ENCODE data around the gene GGTLC2.
"Not testable (repeated sequence)": the region's sequence is repeated elsewhere in the genome, so short reads cannot be mapped to it uniquely, and the experiment has no call there.

GGTLC2 gene

DNA sequence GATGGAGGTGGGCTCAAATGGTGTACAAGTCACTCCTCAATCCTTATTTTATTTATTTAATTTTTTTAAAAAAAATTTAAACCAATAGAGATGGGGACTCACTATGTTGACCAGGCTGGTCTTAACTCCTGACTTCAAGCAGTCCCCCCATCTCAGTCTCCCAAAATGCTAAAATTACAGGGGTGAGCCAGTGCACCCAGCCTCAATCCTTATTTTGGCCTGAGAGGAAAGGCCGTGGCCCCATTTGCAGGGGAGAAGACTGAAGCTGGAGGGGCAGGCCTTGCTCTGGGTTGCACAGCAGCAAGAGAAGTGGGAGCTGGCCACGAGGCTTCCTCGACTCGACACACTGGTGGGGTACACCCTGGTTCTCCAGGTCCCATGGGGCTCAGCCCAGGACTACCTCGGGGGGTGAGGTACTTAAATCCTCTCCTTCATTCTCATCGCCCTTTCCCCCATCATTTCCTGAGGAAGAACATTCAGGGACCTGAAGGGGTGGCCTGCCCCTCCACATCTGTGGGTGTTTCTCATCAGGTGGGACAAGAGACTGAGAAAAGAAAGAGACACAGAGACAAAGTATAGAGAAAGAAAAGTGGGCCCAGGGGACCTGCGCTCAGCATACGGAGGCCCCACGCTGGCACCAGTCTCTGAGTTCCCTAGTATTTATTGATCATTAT is 4.6 kb downstream of the GGTLC2 start:
- not testable (repeated sequence) for FAIRE-seq

DNA sequence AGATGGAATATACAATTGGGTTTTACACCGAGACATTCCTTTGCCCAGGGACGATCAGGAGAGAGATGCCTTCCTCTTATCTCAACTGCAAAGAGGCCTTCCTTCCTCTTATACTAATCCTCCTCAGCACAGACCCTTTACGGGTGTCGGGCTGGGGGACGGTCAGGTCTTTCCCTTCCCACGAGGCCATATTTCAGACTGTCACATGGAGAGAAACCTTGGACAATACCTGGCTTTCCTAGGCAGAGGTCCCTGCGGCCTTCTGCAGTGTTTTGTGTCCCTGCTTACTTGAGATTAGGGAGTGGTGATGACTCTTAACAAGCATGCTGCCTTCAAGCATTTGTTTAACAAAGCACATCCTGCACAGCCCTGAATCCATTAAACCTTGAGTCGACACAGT is 5.3 kb downstream of the GGTLC2 start:
- not testable (repeated sequence) for DNase-seq (ENCODE audit: insufficient read length, low spot score); FAIRE-seq

More for the DNA sequence above, 4.6 kb downstream of the GGTLC2 start:
- not testable (repeated sequence) for DNase-seq (ENCODE audit: insufficient read length, low spot score)

DNA sequence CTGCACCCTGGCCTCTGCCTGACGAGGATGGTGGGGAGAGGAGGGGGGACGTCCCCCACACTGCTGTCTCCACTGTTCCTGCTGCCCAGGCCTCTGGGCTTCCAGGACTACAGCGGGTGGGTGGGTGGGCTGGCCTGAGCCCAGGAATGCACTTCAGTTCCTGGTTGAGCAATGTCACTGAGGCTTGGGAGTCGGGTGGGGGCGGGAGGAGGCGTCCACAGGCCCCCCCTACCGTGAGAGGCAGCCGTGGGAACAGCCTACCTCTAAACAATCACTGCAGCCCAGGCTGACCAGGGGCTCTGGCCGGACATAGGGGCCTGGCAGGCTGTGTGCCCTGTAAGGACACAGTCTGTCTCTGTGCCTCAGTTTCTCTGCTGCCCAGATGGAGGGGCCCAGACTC is 6.0 kb downstream of the GGTLC2 start:
- FAIRE-seq; DNase-seq (ENCODE audit: insufficient read length, low spot score): not testable (repeated sequence)

DNA sequence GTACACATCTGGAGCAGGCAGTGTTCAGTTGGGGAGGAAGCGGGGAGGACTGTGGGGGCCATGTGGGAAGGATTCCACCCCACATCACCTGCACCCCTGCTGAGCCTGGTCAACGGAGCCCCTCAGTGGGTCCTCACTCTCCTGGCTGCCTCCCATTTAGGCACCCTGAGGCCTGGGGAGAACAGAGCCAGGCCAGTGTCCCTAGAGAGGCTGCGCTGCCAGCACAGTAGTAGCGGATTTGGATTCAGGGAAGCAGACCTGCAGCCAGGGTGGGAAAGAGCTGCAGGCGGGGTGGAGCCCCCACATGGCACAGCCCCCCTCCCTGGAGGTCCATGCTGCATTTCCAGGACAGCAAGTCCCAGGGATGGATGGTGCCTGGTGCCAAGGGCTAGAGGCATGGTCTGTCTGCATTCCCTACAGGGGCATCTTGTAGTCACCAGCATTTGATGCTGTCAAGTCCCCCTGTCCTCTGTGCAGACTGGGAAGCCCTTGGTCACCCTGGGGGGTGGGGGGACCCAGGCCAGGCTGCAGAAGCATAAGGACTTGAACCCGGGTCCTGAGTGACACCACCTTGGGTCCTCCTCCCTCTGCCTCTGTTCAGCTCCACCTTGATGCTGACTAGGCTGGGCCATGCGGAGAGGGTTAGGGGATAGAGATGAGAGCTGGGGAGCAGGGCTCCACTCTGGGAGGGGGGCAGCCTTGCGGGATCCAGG is 6.5 kb downstream of the GGTLC2 start:
- not testable (repeated sequence) for FAIRE-seq; DNase-seq (ENCODE audit: insufficient read length, low spot score)

DNA sequence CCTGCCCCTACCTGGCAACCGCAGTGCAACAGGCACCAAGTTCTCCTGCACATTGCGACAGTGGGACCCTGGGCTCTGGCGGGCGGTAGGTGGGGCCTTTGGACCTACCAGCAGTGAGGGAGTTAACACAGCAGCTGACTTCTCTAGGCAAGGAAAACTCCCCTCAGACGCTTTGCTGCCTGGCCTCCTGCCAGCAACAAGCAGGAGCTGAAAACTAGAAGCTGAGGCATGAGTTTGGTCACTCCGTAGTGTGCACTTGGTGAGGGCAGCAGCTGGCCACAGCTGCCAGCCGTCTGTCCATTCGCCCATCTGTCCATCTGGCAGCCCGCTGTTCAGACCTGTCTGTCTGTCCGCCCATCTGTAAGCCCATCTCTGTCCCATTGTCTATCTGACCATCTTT is 7.2 kb downstream of the GGTLC2 start:
- FAIRE-seq; DNase-seq (ENCODE audit: insufficient read length, low spot score): not testable (repeated sequence)

DNA sequence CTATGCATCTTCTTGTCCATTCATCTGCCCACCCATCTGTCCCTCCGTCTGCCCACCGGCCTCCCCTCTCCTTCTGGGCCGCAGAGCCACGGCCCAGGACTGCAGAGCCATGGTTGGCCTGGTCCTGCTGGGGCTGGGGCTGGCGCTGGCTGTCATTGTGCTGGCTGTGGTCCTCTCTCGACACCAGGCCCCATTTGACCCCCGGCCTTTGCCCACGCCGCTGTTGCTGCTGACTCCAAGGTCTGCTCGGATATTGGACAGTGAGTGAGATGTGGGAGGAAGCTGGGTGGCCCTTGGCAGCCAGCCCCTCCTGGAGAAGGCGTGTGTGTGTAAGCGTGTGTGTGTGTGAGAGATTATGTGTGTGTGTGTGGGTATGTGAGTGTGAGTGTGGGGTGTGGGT is 7.7 kb downstream of the GGTLC2 start:
- DNase-seq (ENCODE audit: insufficient read length, low spot score); FAIRE-seq: not testable (repeated sequence)

DNA sequence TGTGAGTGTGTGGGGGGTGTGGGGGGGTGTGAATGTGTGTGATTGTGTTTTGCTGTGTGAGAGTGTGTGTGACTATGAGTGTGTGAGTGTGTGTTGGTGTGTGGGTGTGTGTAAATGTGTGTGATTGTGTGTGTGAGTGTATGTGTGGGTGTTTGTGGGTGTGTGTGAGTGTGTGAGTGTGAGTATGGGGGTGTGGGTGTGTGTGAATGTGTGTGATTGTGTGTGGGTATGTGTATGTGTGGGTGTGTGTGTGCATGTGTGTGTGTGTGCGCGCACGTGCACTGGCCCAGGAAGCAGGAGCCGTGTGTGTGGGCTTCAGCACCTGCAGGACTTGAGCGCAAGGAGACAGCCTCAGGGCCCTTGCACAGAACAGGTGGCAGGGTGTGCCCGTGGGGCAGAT is 8.2 kb downstream of the GGTLC2 start:
- peak; percentile 45 for FAIRE-seq
- DNase-seq (ENCODE audit: insufficient read length, low spot score) = not testable (repeated sequence)

DNA sequence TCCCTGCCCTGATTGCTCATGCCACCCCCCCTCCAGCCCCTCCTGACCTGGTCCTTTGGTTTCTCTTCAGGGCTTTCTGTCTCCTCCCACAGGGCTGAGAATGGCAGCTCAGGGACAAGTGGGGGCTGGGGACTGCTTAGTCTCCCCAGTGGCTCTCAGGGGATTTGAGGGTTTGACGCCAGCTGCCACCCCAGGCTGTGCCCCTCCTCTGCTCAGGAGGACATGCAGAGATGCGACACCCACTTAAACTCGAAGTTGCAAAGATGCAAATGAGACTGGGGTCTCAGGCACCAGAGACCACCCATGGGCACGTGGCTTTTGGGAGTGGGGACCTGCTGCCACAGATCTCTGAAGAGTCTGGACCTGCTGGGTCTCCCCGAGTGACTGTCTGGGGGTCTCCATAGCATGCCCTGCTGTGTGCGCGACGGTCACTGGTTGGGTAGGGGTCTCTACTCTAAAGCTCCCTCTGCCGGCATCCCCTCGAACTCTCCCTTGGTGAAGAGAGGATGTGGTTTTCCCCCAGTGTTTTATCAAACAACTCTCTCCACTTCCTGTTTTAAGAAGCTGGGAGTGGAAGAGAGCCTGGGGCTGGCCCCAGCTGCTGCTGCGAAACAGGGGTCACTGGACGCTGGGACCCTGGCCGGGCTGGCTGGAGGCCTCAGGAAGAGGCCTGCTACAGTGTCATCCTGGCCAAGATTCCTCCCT is 9.4 kb downstream of the GGTLC2 start:
- peak; percentile 31; the same call in 1 of the 2 replicates for TF ChIP-seq SPI1 (IDR thresholded peaks at IDR 0.05; ENCODE audit: low read depth, low read length)
- not testable (repeated sequence) for FAIRE-seq; DNase-seq (ENCODE audit: insufficient read length, low spot score)

DNA sequence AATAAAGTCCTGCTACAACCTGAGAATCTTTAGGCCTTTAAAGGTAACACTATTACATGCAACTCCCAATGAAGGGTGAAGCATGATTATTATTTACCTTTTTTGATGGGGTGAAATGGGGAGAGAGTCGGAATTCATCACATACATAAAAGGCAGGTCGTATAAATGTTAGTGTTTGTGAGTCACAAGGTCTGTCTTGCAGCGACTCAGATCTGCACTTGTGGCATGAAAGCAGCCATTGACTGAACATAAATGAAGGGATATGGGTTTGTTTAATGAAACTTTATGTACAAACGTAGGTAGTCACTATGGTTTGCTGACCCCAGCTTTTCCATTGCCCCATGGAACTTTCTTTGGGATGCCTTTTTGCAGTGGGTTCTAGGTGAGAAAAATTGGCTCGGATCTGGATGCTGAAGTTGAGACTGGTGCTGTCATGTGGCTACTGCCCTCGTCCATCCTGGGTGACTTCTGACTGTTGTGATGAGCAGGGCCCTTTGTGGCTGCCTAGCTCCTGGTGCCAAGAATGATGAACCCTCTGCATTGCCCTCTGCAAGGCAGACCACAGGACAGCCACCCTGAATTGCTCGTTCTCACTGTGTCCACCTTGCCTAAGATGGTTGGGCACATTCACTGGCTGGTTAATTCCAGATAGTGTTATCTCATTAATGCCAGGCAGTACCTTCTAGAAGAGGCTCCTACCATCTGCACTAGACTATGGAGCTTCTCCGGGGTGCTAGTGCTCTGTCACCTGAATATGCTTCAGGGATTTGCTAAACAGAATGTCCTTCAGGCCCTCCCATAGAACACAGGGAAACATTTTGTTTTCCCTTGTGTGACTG is 11.3 kb downstream of the GGTLC2 start:
- no peak for TF ChIP-seq PAX5 (IDR thresholded peaks at IDR 0.05; ENCODE audit: insufficient read depth, low read length, severe bottlenecking)
- no peak for TF ChIP-seq POLR2AphosphoS5 (IDR thresholded peaks at IDR 0.05; ENCODE audit: low read depth, low read length)
- no peak for TF ChIP-seq TAF1 (IDR thresholded peaks at IDR 0.05; ENCODE audit: low read depth, low read length)
- TF ChIP-seq POU2F2 (IDR thresholded peaks at IDR 0.05; ENCODE audit: low read depth, low read length) = no peak
- no peak for TF ChIP-seq SPI1 (IDR thresholded peaks at IDR 0.05; ENCODE audit: low read depth, low read length)
- TF ChIP-seq POLR2A (IDR thresholded peaks at IDR 0.05; ENCODE audit: low read depth, low read length) = no peak
- DNase-seq (ENCODE audit: insufficient read length, low spot score) (no peak), FAIRE-seq (no peak)

DNA sequence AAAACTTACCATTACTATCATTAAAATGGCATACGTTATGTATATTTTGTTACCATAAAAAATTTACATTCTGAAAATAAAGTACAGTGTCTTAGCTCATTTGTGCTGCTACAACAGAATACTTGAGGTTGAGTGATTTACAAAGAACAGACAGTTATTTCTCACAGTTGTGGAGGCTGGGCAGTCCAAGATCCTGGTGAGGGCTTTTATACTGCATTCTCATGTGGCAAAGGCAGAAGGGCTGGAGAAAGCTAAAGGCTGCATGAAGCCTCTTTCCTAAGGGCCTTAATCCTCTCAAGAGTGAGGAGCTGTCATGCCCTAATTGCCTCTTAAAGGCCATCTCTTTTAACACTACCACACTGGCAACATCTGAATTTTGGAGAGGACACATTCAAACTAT is 13.3 kb downstream of the GGTLC2 start:
- TF ChIP-seq SPI1 (IDR thresholded peaks at IDR 0.05; ENCODE audit: low read depth, low read length) = no peak
- TF ChIP-seq POLR2AphosphoS5 (IDR thresholded peaks at IDR 0.05; ENCODE audit: low read depth, low read length) = no peak
- no peak for TF ChIP-seq POU2F2 (IDR thresholded peaks at IDR 0.05; ENCODE audit: low read depth, low read length)
- TF ChIP-seq POLR2A (IDR thresholded peaks at IDR 0.05; ENCODE audit: low read depth, low read length) = no peak
- no peak for TF ChIP-seq PAX5 (IDR thresholded peaks at IDR 0.05; ENCODE audit: insufficient read depth, low read length, severe bottlenecking)
- no peak for TF ChIP-seq TAF1 (IDR thresholded peaks at IDR 0.05; ENCODE audit: low read depth, low read length)
- FAIRE-seq = no peak
- DNase-seq (ENCODE audit: insufficient read length, low spot score) = no peak

DNA sequence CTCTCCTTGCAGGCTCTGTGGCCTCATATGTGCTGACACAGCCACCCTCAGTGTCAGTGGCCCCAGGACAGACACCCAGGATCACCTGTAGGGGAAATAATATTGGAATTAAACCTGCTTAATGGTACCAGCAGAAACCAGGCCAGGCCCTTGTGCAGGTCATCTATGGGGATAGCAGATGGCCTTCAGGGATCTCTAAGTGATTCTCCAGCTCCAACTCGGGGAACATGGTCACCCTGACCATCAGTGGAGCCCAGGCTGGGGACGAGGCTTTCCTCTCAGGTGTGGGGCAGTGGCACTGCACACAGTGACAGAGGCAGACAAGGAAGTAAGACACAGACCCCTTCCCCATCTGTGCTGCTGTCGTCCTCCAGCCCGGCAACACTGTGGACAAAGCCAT is 16.9 kb downstream of the GGTLC2 start:
- FAIRE-seq = no peak

More for the DNA sequence above, 16.9 kb downstream of the GGTLC2 start:
- DNase-seq (ENCODE audit: insufficient read length, low spot score) = no peak
- TF ChIP-seq POLR2AphosphoS5 (IDR thresholded peaks at IDR 0.05; ENCODE audit: low read depth, low read length) = no peak
- no peak for TF ChIP-seq TAF1 (IDR thresholded peaks at IDR 0.05; ENCODE audit: low read depth, low read length)
- no peak for TF ChIP-seq POLR2A (IDR thresholded peaks at IDR 0.05; ENCODE audit: low read depth, low read length)
- no peak for TF ChIP-seq SPI1 (IDR thresholded peaks at IDR 0.05; ENCODE audit: low read depth, low read length)
- no peak for TF ChIP-seq POU2F2 (IDR thresholded peaks at IDR 0.05; ENCODE audit: low read depth, low read length)

Data from GM12891 (cell line).